Astrocyte of the cerebellum (primary cell): ENCODE measurements around the gene CLEC9A.

ENCODE experiments used
- DNase-seq: peaks from one replicate; pipeline ENCODE4 v3.0.0-alpha.2; 2011; ENCODE audit warnings: low read depth
- H3K4me3 ChIP-seq: 2 replicates; pipeline ENCODE4 v1.5.1; 2011; ENCODE audit warnings: mild to moderate bottlenecking, low read depth, low read length, moderate library complexity
- CTCF ChIP-seq: IDR thresholded peaks from 2 replicates; pipeline ENCODE4 v1.5.1; 2012; ENCODE audit warnings: low read length, low read depth, moderate library complexity, mild to moderate bottlenecking; ENCODE audit errors: missing control alignments
- in situ Hi-C: cut with HindIII; loops from 2 replicates; pipeline ENCODE4 v1.10.0; 2017; ENCODE audit warnings: low sequenced_read_pairs

CLEC9A gene

GRCh38 chr12:10069976-10070375 lies 39.5 kb downstream of the CLEC9A start:
- no peak for DNase-seq
- TF ChIP-seq CTCF = no peak
- in situ Hi-C loops = no loop called here
- H3K4me3 ChIP-seq = no peak overlapping the region

GRCh38 chr12:10070380-10070779 lies 39.9 kb downstream of the CLEC9A start:
- H3K4me3 ChIP-seq = no peak overlapping the region
- no peak for DNase-seq
- TF ChIP-seq CTCF = no peak
- in situ Hi-C loops = no loop called here

- DNase-seq = no peak
- TF ChIP-seq CTCF = no peak
- H3K4me3 ChIP-seq = no peak overlapping the region
- in situ Hi-C loops = no loop called here
These were observed 41.6 kb downstream of the CLEC9A start for GRCh38 chr12:10072131-10072530.

- TF ChIP-seq CTCF = no peak
- H3K4me3 ChIP-seq = no peak overlapping the region
- DNase-seq = no peak
- in situ Hi-C loops = no loop called here
These were observed 42.8 kb downstream of the CLEC9A start for GRCh38 chr12:10073261-10073660.

- H3K4me3 ChIP-seq = no peak overlapping the region
- in situ Hi-C loops = no loop called here
- DNase-seq = no peak
- no peak for TF ChIP-seq CTCF
These were observed 45.0 kb downstream of the CLEC9A start for GRCh38 chr12:10075451-10075850.

GRCh38 chr12:10082117-10082874 lies 51.8 kb downstream of the CLEC9A start:
- no peak overlapping the region for H3K4me3 ChIP-seq
- no peak for TF ChIP-seq CTCF
- in situ Hi-C loops = no loop called here
- DNase-seq = no peak
